ENCODE measurements around the gene NTN1.

DNA sequence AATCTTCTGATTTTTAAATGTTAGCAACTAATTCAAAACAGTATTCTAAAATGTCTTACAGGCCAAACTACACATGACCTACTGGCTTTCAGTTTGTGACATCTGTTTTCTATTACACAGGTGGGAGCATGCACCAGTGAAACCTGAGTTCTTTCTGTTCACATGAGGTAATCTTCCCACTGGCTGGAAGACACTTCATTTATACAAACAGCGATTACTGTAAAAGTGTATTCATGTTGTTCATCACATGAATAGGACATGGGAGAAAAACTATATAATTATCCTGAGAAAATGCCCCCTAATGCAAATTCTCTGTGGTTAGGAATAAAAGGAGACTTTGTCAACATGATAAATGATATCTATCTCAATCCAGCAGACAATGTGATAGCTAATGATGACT, 44.7 kb upstream of the NTN1 start:
- TF ChIP-seq POLR2AphosphoS5 (IDR thresholded peaks at IDR 0.05; ENCODE audit: low read depth, low read length) (no peak), SIN3A (IDR thresholded peaks at IDR 0.05; ENCODE audit: borderline replicate concordance, insufficient read depth, low read depth, low read length) (no peak), REST (IDR thresholded peaks at IDR 0.05; ENCODE audit: insufficient read depth in 1 of 2, low read depth in 2 of 2, low read length in 1 of 2) (no peak)
- TF ChIP-seq, protein P1, sequence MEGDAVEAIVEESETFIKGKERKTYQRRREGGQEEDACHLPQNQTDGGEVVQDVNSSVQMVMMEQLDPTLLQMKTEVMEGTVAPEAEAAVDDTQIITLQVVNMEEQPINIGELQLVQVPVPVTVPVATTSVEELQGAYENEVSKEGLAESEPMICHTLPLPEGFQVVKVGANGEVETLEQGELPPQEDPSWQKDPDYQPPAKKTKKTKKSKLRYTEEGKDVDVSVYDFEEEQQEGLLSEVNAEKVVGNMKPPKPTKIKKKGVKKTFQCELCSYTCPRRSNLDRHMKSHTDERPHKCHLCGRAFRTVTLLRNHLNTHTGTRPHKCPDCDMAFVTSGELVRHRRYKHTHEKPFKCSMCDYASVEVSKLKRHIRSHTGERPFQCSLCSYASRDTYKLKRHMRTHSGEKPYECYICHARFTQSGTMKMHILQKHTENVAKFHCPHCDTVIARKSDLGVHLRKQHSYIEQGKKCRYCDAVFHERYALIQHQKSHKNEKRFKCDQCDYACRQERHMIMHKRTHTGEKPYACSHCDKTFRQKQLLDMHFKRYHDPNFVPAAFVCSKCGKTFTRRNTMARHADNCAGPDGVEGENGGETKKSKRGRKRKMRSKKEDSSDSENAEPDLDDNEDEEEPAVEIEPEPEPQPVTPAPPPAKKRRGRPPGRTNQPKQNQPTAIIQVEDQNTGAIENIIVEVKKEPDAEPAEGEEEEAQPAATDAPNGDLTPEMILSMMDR (IDR thresholded peaks at IDR 0.05): no peak
